Right forelimb (tissue), 1 donor: ENCODE data around the gene BSG.
"Not testable (repeated sequence)": the region's sequence is repeated elsewhere in the genome, so short reads cannot be mapped to it uniquely, and the experiment has no call there.

ENCODE experiments used
- DNase-seq: peaks from one replicate; pipeline ENCODE4 v3.0.0-alpha.2; 2018

The BSG gene

DNA sequence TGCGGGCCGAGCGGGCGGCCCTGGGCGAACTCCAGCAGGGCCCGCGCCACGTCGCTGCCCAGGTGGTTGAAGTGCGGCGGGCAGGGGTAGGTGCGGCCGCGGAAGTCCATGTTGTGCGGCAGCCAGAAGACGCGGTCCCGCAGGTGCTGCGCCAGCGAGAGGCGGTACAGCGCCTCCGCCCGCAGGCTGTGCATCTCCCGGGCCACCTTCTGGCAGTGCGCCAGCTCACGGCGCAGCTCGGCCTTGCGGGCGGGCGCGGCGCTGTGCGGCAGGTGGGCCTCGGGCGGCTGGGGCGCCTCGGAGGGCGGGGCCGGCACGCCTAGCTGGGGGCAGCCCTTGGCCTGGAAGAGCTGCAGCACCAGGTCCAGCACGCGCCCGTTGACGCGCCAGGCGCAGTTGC is 48.8 kb downstream of the BSG start:
- not testable (repeated sequence) for DNase-seq

GRCh38 chr19:621819-622218 is 49.4 kb downstream of the BSG start:
- no peak for DNase-seq

GRCh38 chr19:622666-623065 is 50.3 kb downstream of the BSG start:
- no peak for DNase-seq

- DNase-seq: no peak
These were observed 51.0 kb downstream of the BSG start for GRCh38 chr19:623175-623916.

- no peak for DNase-seq
These were observed 51.6 kb downstream of the BSG start for GRCh38 chr19:623974-624373.

DNA sequence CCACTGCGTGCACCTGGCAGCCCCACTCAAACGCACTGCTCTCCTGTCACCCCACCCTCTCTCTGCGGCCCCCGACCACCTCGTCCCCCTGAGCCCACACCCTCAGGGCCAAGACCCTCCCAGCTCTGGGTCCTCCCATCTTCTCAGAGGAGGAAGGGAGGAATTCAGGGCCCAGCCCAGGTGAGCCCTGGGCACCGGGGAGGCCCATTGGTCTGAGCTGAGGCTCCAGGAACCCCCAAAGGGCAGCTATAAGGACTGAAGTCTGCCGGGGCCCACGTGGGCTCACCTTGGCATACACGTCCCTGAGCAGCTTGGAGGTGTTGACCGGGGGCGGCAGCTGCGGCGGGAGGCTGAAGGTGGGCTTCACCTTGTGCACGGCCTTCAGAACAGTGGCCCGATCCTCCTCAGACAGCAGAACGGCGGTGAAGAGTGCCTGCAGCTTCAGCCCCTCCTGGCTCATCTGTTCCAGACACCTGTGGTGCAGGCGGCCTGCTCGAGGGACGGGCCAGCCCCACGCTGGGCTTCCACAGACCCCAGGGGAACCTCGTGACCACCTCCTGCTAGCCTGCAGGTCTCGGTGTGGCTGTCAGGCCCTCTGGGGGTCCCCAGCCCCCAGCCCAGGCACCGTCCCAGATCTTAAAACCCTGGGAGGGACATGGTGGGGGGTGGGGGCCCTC is 52.2 kb downstream of the BSG start:
- DNase-seq: no peak

GRCh38 chr19:625257-625656 is 52.9 kb downstream of the BSG start:
- DNase-seq: no peak

DNA sequence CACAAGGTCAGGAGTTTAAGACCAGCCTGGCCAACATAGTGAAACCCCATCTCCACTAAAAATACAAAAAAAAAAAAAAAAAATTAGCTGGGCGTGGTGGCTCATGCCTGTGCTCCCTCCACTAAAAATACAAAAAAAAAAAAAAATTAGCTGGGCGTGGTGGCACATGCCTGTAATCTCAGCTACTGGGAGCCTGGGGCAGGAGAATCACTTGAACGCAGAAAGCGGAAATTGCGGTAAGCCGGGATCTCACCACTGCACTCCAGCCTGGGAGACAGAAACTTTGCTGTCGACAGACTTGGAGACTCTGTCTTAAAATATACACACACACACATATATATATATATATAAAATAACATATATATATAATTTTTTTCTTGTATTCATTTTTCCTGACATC is 54.2 kb downstream of the BSG start:
- not testable (repeated sequence) for DNase-seq

DNA sequence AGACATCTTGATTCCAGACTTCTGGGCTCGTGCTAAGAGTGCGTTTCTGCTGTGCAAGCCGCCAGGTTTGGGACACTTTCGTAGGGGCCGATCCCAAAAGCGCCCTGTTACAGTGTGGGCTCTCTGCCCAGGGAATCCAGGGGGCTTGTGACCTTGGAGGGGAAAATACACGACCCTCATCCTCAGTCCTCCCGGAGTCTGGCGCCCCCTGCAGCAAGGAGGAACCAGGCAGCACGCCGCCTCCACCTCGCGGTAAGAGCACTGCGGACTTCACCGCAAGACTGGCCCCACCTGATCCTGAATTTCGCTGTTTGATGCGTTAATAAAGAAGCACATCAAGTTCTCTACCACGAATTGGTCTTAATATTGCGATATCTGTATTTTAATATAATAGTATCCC is 55.8 kb downstream of the BSG start:
- no peak for DNase-seq

DNA sequence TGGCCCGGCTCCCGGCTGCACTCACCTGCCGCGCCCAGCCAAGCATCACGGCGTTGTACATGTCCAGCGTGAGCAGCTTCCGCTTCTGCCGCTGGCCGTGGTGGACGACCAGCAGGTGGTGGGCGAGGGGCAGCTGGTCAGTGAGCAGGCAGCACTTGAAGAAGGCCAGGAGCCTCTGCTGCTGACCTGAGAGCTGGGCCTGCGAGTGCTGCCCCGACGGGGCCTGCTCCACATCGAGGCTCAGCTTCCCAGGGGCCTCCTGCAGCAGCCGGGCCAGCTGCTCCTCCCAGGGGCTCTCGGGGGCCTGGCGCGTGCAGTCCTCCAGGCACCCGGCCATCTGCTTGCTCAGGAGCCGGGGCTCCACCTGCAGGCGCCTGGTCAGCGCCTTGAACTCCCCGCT is 57.1 kb downstream of the BSG start:
- DNase-seq: not testable (repeated sequence)

DNA sequence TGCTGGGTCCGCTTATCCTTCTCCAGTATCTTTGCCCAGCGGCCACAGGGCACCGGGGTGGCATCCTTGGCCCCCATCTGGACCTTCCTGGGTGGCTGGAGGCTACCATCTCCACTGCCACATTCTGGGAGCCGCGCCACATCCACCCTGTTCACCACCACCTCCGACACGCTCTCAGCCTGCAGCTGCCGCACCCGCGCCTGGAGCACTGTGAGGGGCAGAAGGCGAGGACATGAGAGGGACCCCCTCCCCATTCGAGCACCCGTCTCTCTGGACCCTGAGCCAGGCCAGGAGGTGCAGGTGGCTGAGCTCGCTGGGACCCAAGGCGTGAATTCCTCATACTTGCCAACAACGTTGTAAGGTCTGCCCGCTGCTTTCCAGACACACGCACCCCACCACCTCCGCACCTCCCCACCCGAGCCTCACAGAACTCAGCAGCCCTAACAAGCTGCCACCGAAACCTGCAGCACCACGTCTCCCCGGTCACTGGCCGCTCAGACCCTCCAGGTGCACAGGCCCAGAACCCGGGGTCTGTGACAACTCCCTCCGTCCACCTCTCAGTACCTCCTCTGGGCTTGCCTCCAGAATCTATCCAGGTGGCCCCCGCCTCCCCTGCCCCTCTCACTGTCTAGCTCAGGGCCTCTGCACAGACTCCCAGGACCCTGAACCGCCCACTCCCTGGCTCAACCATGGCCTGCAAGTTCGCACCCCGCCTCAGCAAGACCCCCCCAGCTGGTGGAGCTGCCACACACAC is 57.7 kb downstream of the BSG start:
- no peak for DNase-seq

GRCh38 chr19:632579-633067 is 60.2 kb downstream of the BSG start:
- no peak for DNase-seq
